ENCODE data around the gene UGT2A1. TPM values are rescaled to one million over a fixed set of nuclear protein-coding genes. Genes with fewer than 3 reads are reported as not detected.

The UGT2A1 gene
- total and polyA plus RNA-seq, 9 donors: not detected

- no peaks in the 10 kb centered on the region for H3K27me3 ChIP-seq
- H3K4me3 ChIP-seq: no peak overlapping the region
- no peaks in the 10 kb centered on the region for H3K36me3 ChIP-seq
- intact Hi-C loops (cut with DNase I): no loop called here
- H3K4me1 ChIP-seq (ENCODE audit: insufficient read depth): no peaks in the 10 kb centered on the region
- H3K9me3 ChIP-seq: no peaks in the 10 kb centered on the region
- TF ChIP-seq EP300 (IDR thresholded peaks at IDR 0.05) (no peak), CTCF (IDR thresholded peaks at IDR 0.05) (no peak), POLR2A (IDR thresholded peaks at IDR 0.05) (no peak)
- no peak for DNase-seq
- no peak overlapping the region for H3K27ac ChIP-seq
- WGBS, 3 donors: 28 to 36% (median 33%) methylated on average over 1 of the region's 1 CpG
Observed at GRCh38 chr4:69610484-69610883, 42.6 kb downstream of the UGT2A1 start.

GRCh38 chr4:69601065-69601464 lies 52.0 kb downstream of the UGT2A1 start:
- no peaks in the 10 kb centered on the region for H3K9me3 ChIP-seq
- H3K27me3 ChIP-seq: no peaks in the 10 kb centered on the region
- DNase-seq: no peak
- no peaks in the 10 kb centered on the region for H3K4me1 ChIP-seq (ENCODE audit: insufficient read depth)
- H3K27ac ChIP-seq: no peak overlapping the region
- intact Hi-C loops (cut with DNase I): no loop called here
- TF ChIP-seq EP300 (IDR thresholded peaks at IDR 0.05): no peak
- no peak for TF ChIP-seq CTCF (IDR thresholded peaks at IDR 0.05)
- TF ChIP-seq POLR2A (IDR thresholded peaks at IDR 0.05): no peak
- no peak overlapping the region for H3K4me3 ChIP-seq
- whole genome bisulfite sequencing, 3 donors: 39 to 77% (median 66%) methylated on average over 4 of the region's 4 CpGs
- no peaks in the 10 kb centered on the region for H3K36me3 ChIP-seq

GRCh38 chr4:69600013-69600412 lies 53.0 kb downstream of the UGT2A1 start:
- WGBS, 3 donors: 62 to 69% (median 63%) methylated on average over 2 of the region's 2 CpGs
- intact Hi-C loops (cut with DNase I): no loop called here
- no peaks in the 10 kb centered on the region for H3K36me3 ChIP-seq
- H3K4me1 ChIP-seq (ENCODE audit: insufficient read depth): no peaks in the 10 kb centered on the region
- TF ChIP-seq EP300 (IDR thresholded peaks at IDR 0.05): no peak
- TF ChIP-seq CTCF (IDR thresholded peaks at IDR 0.05): no peak
- no peak for TF ChIP-seq POLR2A (IDR thresholded peaks at IDR 0.05)
- no peak overlapping the region for H3K4me3 ChIP-seq
- no peak for DNase-seq
- H3K27me3 ChIP-seq: no peaks in the 10 kb centered on the region
- H3K9me3 ChIP-seq: no peaks in the 10 kb centered on the region
- no peak overlapping the region for H3K27ac ChIP-seq

DNA sequence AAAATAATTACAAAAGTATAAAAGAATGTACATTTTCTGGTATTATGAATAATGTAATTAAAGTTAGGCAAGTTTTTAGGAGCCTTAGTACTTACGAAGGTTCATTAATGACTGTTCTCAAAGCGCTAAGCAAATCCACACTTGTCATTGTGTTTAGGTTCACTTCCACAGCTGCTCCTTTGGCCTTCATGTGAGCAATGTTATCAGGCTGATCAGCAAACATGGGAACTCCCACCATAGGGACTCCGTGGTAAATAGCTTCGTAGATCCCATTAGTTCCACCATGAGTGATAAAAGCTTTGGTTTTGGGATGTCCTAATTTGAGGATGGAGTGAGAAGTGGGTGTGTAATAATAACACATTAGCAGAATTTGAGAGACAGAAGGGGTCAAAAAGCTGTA lies 58.7 kb downstream of the UGT2A1 start:
- intact Hi-C loops (cut with DNase I): no loop called here
- Histone ChIP-seq H3K9me3 (no peaks in the 10 kb centered on the region), H3K4me1 (ENCODE audit: insufficient read depth) (no peaks in the 10 kb centered on the region), H3K27me3 (no peaks in the 10 kb centered on the region), H3K27ac (no peak overlapping the region), H3K4me3 (no peak overlapping the region), H3K36me3 (no peaks in the 10 kb centered on the region)
- TF ChIP-seq EP300 (IDR thresholded peaks at IDR 0.05) (no peak), POLR2A (IDR thresholded peaks at IDR 0.05) (no peak), CTCF (IDR thresholded peaks at IDR 0.05) (no peak)
- 37 to 48% (median 42%) methylated on average over 4 of the region's 4 CpGs for WGBS, 3 donors
- DNase-seq: no peak

DNA sequence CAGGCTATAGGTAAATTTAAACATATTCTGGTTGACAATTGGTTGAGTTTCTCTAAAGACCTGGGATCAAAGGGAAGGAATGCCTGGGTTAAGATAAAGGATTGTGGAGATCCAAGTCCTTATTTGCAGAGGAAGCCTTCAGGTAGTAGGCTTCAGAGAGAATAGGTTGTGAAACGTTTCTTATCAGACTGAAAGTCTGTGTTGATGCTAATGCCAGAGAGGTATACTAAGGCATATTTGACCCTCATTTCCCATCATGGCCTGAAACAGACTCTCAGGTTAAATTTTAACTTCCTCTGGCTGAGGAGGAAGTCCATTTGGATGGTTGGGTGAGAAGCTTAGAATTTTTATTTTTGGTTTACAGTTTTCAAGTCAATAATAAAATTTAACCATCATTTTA lies 61.7 kb downstream of the UGT2A1 start:
- intact Hi-C loops (cut with DNase I): no loop called here
- DNase-seq: no peak
- Histone ChIP-seq H3K9me3 (no peaks in the 10 kb centered on the region), H3K4me3 (no peak overlapping the region), H3K4me1 (ENCODE audit: insufficient read depth) (no peaks in the 10 kb centered on the region), H3K36me3 (no peaks in the 10 kb centered on the region), H3K27ac (no peak overlapping the region), H3K27me3 (no peaks in the 10 kb centered on the region)
- TF ChIP-seq CTCF (IDR thresholded peaks at IDR 0.05) (no peak), EP300 (IDR thresholded peaks at IDR 0.05) (no peak), POLR2A (IDR thresholded peaks at IDR 0.05) (no peak)
- 13 to 48% (median 32%) methylated on average over 1 of the region's 1 CpG for WGBS, 3 donors

Data from ovary (tissue), 9 donors.